ENCODE measurements around the gene UBE2F. TPM values are rescaled to one million over a fixed set of nuclear protein-coding genes. Genes with fewer than 3 reads are reported as not detected.

Gene UBE2F
- total and polyA plus RNA-seq, 7 experiments from 2014 or later = 42.5 to 114 (median 52.7) TPM

GRCh38 chr2:238038203-238038602 lies 71.4 kb downstream of the UBE2F start:
- Histone ChIP-seq H3K36me3 (ENCODE audit: control insufficient read depth in 2 of 3, insufficient read depth in 3 of 3, low read length in 3 of 3) (peaks cover 0 to 81% (median 0%) of the 10 kb centered on the region in 3 experiments), H3K9me3 (ENCODE audit: control insufficient read depth in 2 of 3, low read length in 3 of 3) (no peaks in the 10 kb centered on the region), H3K27ac (ENCODE audit: low read depth, low read length) (no peak overlapping the region), H3K27me3 (ENCODE audit: control insufficient read depth in 2 of 2, insufficient read depth in 2 of 2, low read length in 2 of 2) (no peaks in the 10 kb centered on the region), H3K4me3 (ENCODE audit: low read length) (no peak overlapping the region), H3K4me1 (ENCODE audit: control insufficient read depth in 2 of 2, insufficient read depth in 2 of 2, low read length in 2 of 2) (no peaks in the 10 kb centered on the region)
- Mint-ChIP-seq H3K27ac (no peak overlapping the region), H3K9me3 (no peaks in the 10 kb centered on the region), H3K27me3 (no peaks in the 10 kb centered on the region), H3K36me3 (peaks cover 10 to 75% (median 37%) of the 10 kb centered on the region in 5 donors), H3K4me1 (peaks cover 0 to 10% (median 0%) of the 10 kb centered on the region in 7 donors), H3K4me3 (no peak overlapping the region)
- POLR2A ChIA-PET = no interaction called here
- CTCF ChIA-PET = no interaction called here
- intact Hi-C loops (cut with micrococcal nuclease) = no loop called here
- no peak for ATAC-seq
- no peak for DNase-seq

GRCh38 chr2:238039151-238039550 lies 72.3 kb downstream of the UBE2F start:
- CTCF ChIA-PET = no interaction called here
- H3K4me1 Mint-ChIP-seq = peaks cover 0 to 10% (median 0%) of the 10 kb centered on the region in 7 donors
- H3K9me3 Mint-ChIP-seq = no peaks in the 10 kb centered on the region
- Histone ChIP-seq H3K9me3 (ENCODE audit: control insufficient read depth in 2 of 3, low read length in 3 of 3) (no peaks in the 10 kb centered on the region), H3K27me3 (ENCODE audit: control insufficient read depth in 2 of 2, insufficient read depth in 2 of 2, low read length in 2 of 2) (no peaks in the 10 kb centered on the region), H3K36me3 (ENCODE audit: control insufficient read depth in 2 of 3, insufficient read depth in 3 of 3, low read length in 3 of 3) (peaks cover 0 to 87% (median 0%) of the 10 kb centered on the region in 3 experiments), H3K4me1 (ENCODE audit: control insufficient read depth in 2 of 2, insufficient read depth in 2 of 2, low read length in 2 of 2) (no peaks in the 10 kb centered on the region), H3K4me3 (ENCODE audit: low read length) (no peak overlapping the region), H3K27ac (ENCODE audit: low read depth, low read length) (no peak overlapping the region)
- H3K27ac Mint-ChIP-seq = peak overlapping the region in 1 of 9 donors; percentile 81
- no peak for ATAC-seq
- no peak for DNase-seq
- H3K36me3 Mint-ChIP-seq = peaks cover 14 to 77% (median 44%) of the 10 kb centered on the region in 5 donors
- intact Hi-C loops (cut with micrococcal nuclease) = no loop called here
- no peaks in the 10 kb centered on the region for H3K27me3 Mint-ChIP-seq
- POLR2A ChIA-PET = no interaction called here
- no peak overlapping the region for H3K4me3 Mint-ChIP-seq

- intact Hi-C loops (cut with micrococcal nuclease) = no loop called here
- POLR2A ChIA-PET = no interaction called here
- ATAC-seq = no peak
- Mint-ChIP-seq H3K4me1 (peaks cover 0 to 13% (median 0%) of the 10 kb centered on the region in 7 donors), H3K27ac (peak overlapping the region in 1 of 9 donors; percentile 9), H3K27me3 (no peaks in the 10 kb centered on the region), H3K4me3 (no peak overlapping the region), H3K9me3 (no peaks in the 10 kb centered on the region), H3K36me3 (peaks cover 14 to 77% (median 44%) of the 10 kb centered on the region in 5 donors)
- Histone ChIP-seq H3K27ac (ENCODE audit: low read depth, low read length) (no peak overlapping the region), H3K27me3 (ENCODE audit: control insufficient read depth in 2 of 2, insufficient read depth in 2 of 2, low read length in 2 of 2) (no peaks in the 10 kb centered on the region), H3K36me3 (ENCODE audit: control insufficient read depth in 2 of 3, insufficient read depth in 3 of 3, low read length in 3 of 3) (peaks cover 0 to 89% (median 0%) of the 10 kb centered on the region in 3 experiments), H3K4me1 (ENCODE audit: control insufficient read depth in 2 of 2, insufficient read depth in 2 of 2, low read length in 2 of 2) (no peaks in the 10 kb centered on the region), H3K9me3 (ENCODE audit: control insufficient read depth in 2 of 3, low read length in 3 of 3) (no peaks in the 10 kb centered on the region), H3K4me3 (ENCODE audit: low read length) (no peak overlapping the region)
- CTCF ChIA-PET = no interaction called here
- no peak for DNase-seq
These were observed 73.2 kb downstream of the UBE2F start for GRCh38 chr2:238039985-238040384.

GRCh38 chr2:238040918-238041317 lies 74.1 kb downstream of the UBE2F start:
- no peaks in the 10 kb centered on the region for H3K27me3 ChIP-seq (ENCODE audit: control insufficient read depth in 2 of 2, insufficient read depth in 2 of 2, low read length in 2 of 2)
- Mint-ChIP-seq H3K4me3 (no peak overlapping the region), H3K36me3 (peaks cover 10 to 77% (median 43%) of the 10 kb centered on the region in 5 donors), H3K9me3 (peaks cover 0 to 2% (median 0%) of the 10 kb centered on the region in 11 donors), H3K27me3 (no peaks in the 10 kb centered on the region), H3K4me1 (peaks cover 0 to 13% (median 0%) of the 10 kb centered on the region in 7 donors), H3K27ac (peak overlapping the region in 1 of 9 donors; percentile 39)
- ATAC-seq (no peak), DNase-seq (no peak)
- no peak overlapping the region for H3K4me3 ChIP-seq (ENCODE audit: low read length)
- intact Hi-C loops (cut with micrococcal nuclease) = no loop called here
- H3K4me1 ChIP-seq (ENCODE audit: control insufficient read depth in 2 of 2, insufficient read depth in 2 of 2, low read length in 2 of 2) = no peaks in the 10 kb centered on the region
- POLR2A ChIA-PET = interaction anchor here (1.9 kb wide), 1 partner anchor 19 kb away, joined by 4 read pairs; the partner anchor contains the start of gene SCLY
- no peaks in the 10 kb centered on the region for H3K9me3 ChIP-seq (ENCODE audit: control insufficient read depth in 2 of 3, low read length in 3 of 3)
- H3K27ac ChIP-seq (ENCODE audit: low read depth, low read length) = no peak overlapping the region
- H3K36me3 ChIP-seq (ENCODE audit: control insufficient read depth in 2 of 3, insufficient read depth in 3 of 3, low read length in 3 of 3) = peaks cover 0 to 87% (median 0%) of the 10 kb centered on the region in 3 experiments
- CTCF ChIA-PET = no interaction called here

GRCh38 chr2:238042090-238042489 lies 75.3 kb downstream of the UBE2F start:
- H3K27me3 ChIP-seq (ENCODE audit: control insufficient read depth in 2 of 2, insufficient read depth in 2 of 2, low read length in 2 of 2) = no peaks in the 10 kb centered on the region
- H3K4me1 ChIP-seq (ENCODE audit: control insufficient read depth in 2 of 2, insufficient read depth in 2 of 2, low read length in 2 of 2) = no peaks in the 10 kb centered on the region
- peaks cover 0 to 9% (median 2%) of the 10 kb centered on the region in 11 donors for H3K9me3 Mint-ChIP-seq
- no peaks in the 10 kb centered on the region for H3K27me3 Mint-ChIP-seq
- ChIA-PET CTCF (interaction anchor here (1.0 kb wide), 1 partner anchor 221 kb away, joined by 3 read pairs; no protein-coding TSS in a partner anchor), POLR2A (interaction anchor here (0.6 to 1.9 kb wide), 3 partner anchors 18 to 173 kb away, joined by 3 to 4 read pairs (median 3); partner anchors contain the start of gene SCLY)
- peaks cover 0 to 13% (median 0%) of the 10 kb centered on the region in 7 donors for H3K4me1 Mint-ChIP-seq
- H3K27ac ChIP-seq (ENCODE audit: low read depth, low read length) = no peak overlapping the region
- H3K4me3 Mint-ChIP-seq = no peak overlapping the region
- no peaks in the 10 kb centered on the region for H3K9me3 ChIP-seq (ENCODE audit: control insufficient read depth in 2 of 3, low read length in 3 of 3)
- peaks cover 10 to 83% (median 43%) of the 10 kb centered on the region in 5 donors for H3K36me3 Mint-ChIP-seq
- H3K36me3 ChIP-seq (ENCODE audit: control insufficient read depth in 2 of 3, insufficient read depth in 3 of 3, low read length in 3 of 3) = peaks cover 0 to 79% (median 0%) of the 10 kb centered on the region in 3 experiments
- intact Hi-C loops (cut with micrococcal nuclease) = no loop called here
- no peak for DNase-seq
- no peak overlapping the region for H3K4me3 ChIP-seq (ENCODE audit: low read length)
- no peak for ATAC-seq
- H3K27ac Mint-ChIP-seq = no peak overlapping the region

GRCh38 chr2:238042849-238043584 lies 76.2 kb downstream of the UBE2F start:
- H3K9me3 ChIP-seq (ENCODE audit: control insufficient read depth in 2 of 3, low read length in 3 of 3) = peaks cover 0 to 2% (median 0%) of the 10 kb centered on the region in 3 experiments
- intact Hi-C loops (cut with micrococcal nuclease) = no loop called here
- no peak overlapping the region for H3K4me3 ChIP-seq (ENCODE audit: low read length)
- peaks cover 0 to 3% (median 0%) of the 10 kb centered on the region in 5 donors for H3K27me3 Mint-ChIP-seq
- no peak for ATAC-seq
- peak overlapping the region in 3 of 9 donors; percentile 28 to 63 (median 62) for H3K27ac Mint-ChIP-seq
- peaks cover 0 to 13% (median 0%) of the 10 kb centered on the region in 7 donors for H3K4me1 Mint-ChIP-seq
- peaks cover 0 to 18% (median 10%) of the 10 kb centered on the region in 11 donors for H3K9me3 Mint-ChIP-seq
- H3K4me3 Mint-ChIP-seq = no peak overlapping the region
- H3K27me3 ChIP-seq (ENCODE audit: control insufficient read depth in 2 of 2, insufficient read depth in 2 of 2, low read length in 2 of 2) = no peaks in the 10 kb centered on the region
- H3K4me1 ChIP-seq (ENCODE audit: control insufficient read depth in 2 of 2, insufficient read depth in 2 of 2, low read length in 2 of 2) = no peaks in the 10 kb centered on the region
- POLR2A ChIA-PET = interaction anchor here (1.9 kb wide), 1 partner anchor 17 kb away, joined by 4 read pairs; the partner anchor contains the start of gene SCLY
- CTCF ChIA-PET = interaction anchor here (1.0 kb wide), 1 partner anchor 220 kb away, joined by 3 read pairs; no protein-coding TSS in a partner anchor
- peaks cover 13 to 84% (median 48%) of the 10 kb centered on the region in 5 donors for H3K36me3 Mint-ChIP-seq
- H3K36me3 ChIP-seq (ENCODE audit: control insufficient read depth in 2 of 3, insufficient read depth in 3 of 3, low read length in 3 of 3) = peaks cover 0 to 70% (median 0%) of the 10 kb centered on the region in 3 experiments
- H3K27ac ChIP-seq (ENCODE audit: low read depth, low read length) = no peak overlapping the region
- DNase-seq = no peak

All from naive thymus-derived CD4-positive, alpha-beta T cell (primary cell).